Lower leg skin (tissue), 3 donors: ENCODE data around the gene SDK1.

Experiments
- CTCF ChIP-seq, 3 donors: fragments of 450-650 bp; IDR thresholded peaks; one replicate each; pipeline ENCODE4 v1.5.1; 2016; ENCODE audit warnings: antibody characterized with exemption in 3 of 3, mild to moderate bottlenecking in 3 of 3, moderate library complexity in 2 of 3
- POLR2A ChIP-seq, 2 donors: fragments of 450-650 bp; IDR thresholded peaks; one replicate each; pipeline ENCODE4 v1.6.1; 2016 to 2017; ENCODE audit warnings: antibody characterized with exemption in 2 of 2, mild to moderate bottlenecking in 1 of 2, moderate library complexity in 1 of 2

GRCh38 chr7:3753868-3754267 lies 452.8 kb downstream of the SDK1 start:
- TF ChIP-seq POLR2A (IDR thresholded peaks at IDR 0.05) (no peak), CTCF (IDR thresholded peaks at IDR 0.05) (no peak)
